Neural cell (in vitro differentiated cells): ENCODE data around the gene CARD16.

Experiments
- CTCF ChIP-seq: fragments of 450-650 bp; IDR thresholded peaks from 2 replicates; pipeline ENCODE4 v1.5.1; 2014; ENCODE audit warnings: antibody characterized with exemption, mild to moderate bottlenecking, moderate library complexity; ENCODE audit not compliant: poor library complexity, severe bottlenecking
- REST ChIP-seq: IDR thresholded peaks from 2 replicates; pipeline ENCODE4 v1.6.1; 2012; ENCODE audit warnings: borderline replicate concordance
- SMC3 ChIP-seq: fragments of 450-650 bp; conservative IDR thresholded peaks from 2 replicates; pipeline ENCODE4 v1.6.1; 2014; ENCODE audit warnings: antibody characterized with exemption, mild to moderate bottlenecking, moderate library complexity; ENCODE audit not compliant: poor library complexity
- TAF1 ChIP-seq: IDR thresholded peaks from 2 replicates; pipeline ENCODE4 v1.6.1; 2012; ENCODE audit warnings: low read depth

- TF ChIP-seq CTCF (no peak), SMC3 (no peak), REST (no peak), TAF1 (no peak)
Observed at GRCh38 chr11:105024394-105024793, 20.7 kb downstream of the CARD16 start.
